C4-2B (cell line): Measurements from ENCODE around the gene ATP4B.

Source experiments
- CTCF ChIP-seq: fragments of 450-650 bp; conservative IDR thresholded peaks from 2 replicates; pipeline ENCODE4 v1.5.1; 2017; ENCODE audit warnings: mild to moderate bottlenecking
- ZFX ChIP-seq: fragments of 450-650 bp; IDR thresholded peaks from 2 replicates; pipeline ENCODE4 v1.6.1; 2017

- no peak for TF ChIP-seq CTCF
- no peak for TF ChIP-seq ZFX
These were observed 54.8 kb downstream of the ATP4B start for GRCh38 chr13:113603116-113603710.
